Endometrial microvascular endothelial cells (primary cell): ENCODE results near the gene RGS12. TPM values are rescaled to one million over a fixed set of nuclear protein-coding genes. Genes with fewer than 3 reads are reported as not detected.

Source experiments
- in situ Hi-C: cut with HindIII; loops from 2 replicates; pipeline ENCODE4 v1.10.0; 2017; ENCODE audit warnings: low sequenced_read_pairs, low pct_unique_long_range_greater_than_20kb; ENCODE audit errors: inconsistent ontology term
- total RNA-seq: library from RNA; depleted of rRNA; stranded (reverse); fragments of >200 nt; gene quantifications from one replicate; pipeline ENCODE4 v1.2.3, GENCODE V29; 2015; ENCODE audit errors: inconsistent ontology term

The RGS12 gene
- total RNA-seq, 1 donor from 2014 or later: 38.2 TPM

DNA sequence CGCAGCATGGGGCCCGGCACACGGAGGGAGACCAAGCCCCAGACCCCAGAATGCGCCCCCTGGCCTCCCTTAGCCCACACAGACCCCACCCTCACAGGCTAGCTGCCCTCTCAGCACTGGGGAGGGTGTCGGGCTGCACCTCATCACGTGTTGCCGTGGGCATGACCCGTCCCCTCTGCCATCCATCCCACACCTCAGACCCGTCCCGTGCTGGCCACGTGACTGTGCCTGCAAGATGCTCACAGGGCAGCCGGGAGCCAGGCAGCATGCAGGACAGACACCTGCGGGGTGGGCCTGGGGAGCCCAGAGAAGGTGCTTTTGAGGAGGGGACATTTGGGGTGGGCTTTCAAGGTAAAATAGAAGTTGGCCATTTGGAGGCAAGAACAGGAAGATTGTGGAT lies 39.0 kb upstream of the RGS12 start:
- in situ Hi-C loops: no loop called here

DNA sequence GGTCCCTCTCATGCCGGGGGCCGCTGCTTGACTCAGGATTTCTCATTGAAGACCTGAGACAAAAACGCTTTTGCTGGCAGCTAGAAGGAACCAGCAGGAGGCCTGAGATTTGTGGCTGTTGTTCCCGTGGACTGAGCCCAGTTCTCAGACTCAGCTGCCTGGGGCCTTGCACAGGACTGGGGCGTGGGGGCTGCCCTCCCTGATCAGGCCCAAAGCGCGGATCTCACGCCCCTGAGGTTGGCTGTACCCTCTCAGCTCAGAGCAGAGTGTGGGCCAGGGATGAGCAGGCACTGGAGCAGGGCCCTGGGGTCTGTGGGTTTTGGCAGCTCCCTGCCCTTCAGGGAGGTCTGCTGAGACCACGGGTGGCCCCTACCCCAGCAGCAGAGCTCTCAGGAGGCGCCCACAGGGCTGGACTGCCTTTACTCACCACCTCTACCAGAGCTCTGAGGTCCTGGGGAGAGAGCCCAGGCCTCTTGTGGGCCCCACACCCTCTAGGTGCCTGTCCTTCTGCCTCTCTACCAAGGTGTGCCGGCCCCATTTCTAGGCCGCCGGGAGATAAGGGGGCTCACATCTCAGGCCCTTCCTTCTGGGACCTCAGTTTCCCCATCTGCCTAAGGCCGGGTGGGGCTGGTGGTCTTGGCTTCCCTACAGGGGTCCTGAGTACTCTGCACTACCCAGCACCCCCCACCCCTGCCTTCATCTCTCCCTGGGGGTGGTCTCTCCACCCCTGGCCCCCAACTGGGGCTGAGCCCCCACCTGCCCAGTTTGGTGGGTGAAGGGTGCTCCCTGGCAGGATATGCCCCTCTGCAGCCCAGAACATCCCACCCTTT lies 38.3 kb upstream of the RGS12 start:
- in situ Hi-C loops: no loop called here

DNA sequence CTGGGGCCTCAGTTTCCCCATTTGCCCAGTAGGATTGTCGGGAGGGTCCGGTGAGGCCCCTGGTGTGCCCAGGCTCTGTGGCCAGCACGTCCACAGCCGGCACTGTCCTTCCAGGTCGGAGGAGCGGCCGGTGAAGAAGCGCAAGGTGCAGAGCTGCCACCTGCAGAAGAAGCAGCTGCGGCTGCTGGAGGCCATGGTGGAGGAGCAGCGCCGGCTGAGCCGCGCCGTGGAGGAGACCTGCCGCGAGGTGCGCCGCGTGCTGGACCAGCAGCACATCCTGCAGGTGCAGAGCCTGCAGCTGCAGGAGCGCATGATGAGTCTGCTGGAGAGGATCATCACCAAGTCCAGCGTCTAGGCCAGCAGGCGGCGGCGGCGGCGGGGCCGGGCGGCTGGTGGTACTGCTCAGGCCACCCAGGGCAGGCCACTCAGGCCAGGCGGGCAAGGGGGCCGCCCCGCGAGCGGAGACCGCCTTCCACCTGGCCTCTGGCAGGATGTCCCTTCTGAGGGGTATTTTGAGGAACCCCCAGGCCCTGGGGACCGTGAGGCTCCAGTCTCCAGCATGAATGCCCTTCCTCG lies 37.1 kb upstream of the RGS12 start:
- in situ Hi-C loops: no loop called here

DNA sequence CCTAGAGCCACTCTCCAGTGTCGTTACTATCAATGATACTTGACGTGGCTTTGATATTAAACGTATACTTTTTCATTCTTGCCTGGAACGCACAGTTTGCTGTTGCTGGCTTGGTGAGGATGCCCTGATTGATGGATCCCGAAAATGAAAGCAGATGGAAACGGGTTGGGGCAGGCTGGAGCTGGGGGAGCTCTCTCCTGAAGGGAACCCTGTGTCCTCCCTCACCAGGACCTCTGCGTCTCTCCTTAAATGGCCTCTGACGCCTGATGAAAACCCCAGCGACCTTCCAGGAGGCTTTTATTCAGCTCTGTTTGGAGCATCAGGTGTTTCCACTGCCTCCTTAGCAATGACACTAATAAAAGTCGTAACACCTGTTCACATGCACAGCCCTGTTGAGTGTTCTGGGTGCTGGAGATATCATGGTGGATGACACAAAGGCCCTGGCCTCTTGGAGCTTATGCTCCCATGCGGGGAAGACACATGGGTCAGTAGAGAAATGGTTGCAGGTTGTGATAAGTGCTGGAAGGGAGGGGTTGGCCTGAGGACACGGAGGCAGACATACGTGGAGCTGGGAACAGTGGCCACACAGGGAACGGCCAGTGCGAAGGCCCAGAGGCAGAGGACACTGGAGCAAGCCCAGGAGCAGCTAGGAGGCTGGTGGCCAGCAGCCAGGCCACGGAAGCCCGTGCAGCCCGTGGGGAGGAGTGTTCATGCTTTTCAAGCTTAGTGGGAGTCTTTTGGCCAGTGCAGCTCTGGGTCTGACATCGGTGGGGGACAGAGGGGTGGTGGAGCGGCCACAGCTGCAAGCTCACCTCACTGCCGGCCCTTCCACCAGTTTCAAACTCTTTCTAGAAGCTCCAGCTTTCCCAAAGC lies 36.4 kb upstream of the RGS12 start:
- in situ Hi-C loops: no loop called here

DNA sequence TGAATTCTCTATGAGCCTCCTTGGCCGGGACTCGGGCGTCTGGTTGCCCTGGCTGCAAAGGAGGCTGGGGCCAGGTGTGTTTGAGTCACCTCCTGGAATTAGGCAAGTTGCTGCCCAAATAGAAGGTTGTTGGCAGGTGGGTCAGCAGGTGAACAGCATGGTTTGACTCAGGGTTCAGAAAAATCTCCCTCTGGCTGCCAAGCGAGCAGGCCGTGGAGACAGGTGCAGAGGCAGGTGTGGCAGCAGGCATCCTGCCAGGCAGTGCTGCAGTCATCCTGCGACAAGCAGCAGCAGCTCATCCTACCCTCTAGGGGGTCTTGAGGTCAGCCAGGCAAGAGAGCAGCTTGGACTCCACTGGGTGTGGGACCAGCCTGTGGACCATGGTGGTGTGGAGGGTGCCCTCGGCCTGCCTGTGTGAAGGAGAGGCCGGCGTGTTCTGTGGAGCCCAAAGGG lies 35.7 kb upstream of the RGS12 start:
- in situ Hi-C loops: no loop called here

DNA sequence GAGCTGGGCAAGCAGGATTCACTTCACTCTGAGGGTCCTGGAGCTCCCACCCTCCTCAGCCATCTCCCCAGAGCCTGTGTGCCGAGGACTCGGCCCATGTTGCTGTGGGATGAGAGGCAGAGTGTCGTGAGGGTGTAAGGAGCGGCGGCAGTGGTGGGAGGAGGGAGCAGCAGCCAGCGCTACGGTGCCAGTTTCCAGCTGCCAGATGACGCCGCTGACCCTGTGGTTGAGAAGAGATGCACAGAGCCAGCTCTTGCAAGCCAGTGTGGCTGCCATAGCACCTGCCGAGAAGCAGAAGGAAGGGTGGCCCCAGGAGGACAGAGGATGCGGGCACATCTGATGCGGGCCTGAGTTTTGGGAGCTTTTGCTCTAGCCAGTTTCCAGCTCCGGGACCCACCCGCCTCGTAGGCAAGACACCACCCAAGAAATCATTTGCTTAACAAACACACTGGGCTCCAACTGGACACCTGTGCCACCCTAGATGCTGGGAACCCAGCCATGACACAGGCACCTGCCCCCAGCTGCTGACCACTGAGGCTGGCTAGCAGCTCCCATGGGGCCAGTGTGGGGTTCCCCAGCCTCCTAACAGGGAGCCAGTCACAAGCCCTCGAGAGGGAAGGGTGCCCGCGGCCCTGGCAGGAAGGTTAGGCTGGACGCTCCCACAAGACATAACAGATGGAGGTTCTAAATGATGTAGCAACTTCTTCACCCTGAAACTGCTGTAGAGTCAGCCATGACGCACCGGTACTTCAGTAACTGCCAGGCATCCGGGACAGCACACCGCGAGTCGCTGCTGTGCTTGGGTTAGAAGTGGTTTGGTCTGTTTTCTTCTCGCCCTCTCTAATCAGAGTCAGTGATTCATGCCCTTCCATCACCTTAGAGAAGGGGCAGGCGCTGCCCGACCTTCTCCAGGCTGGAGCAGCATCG lies 35.0 kb upstream of the RGS12 start:
- in situ Hi-C loops: no loop called here

DNA sequence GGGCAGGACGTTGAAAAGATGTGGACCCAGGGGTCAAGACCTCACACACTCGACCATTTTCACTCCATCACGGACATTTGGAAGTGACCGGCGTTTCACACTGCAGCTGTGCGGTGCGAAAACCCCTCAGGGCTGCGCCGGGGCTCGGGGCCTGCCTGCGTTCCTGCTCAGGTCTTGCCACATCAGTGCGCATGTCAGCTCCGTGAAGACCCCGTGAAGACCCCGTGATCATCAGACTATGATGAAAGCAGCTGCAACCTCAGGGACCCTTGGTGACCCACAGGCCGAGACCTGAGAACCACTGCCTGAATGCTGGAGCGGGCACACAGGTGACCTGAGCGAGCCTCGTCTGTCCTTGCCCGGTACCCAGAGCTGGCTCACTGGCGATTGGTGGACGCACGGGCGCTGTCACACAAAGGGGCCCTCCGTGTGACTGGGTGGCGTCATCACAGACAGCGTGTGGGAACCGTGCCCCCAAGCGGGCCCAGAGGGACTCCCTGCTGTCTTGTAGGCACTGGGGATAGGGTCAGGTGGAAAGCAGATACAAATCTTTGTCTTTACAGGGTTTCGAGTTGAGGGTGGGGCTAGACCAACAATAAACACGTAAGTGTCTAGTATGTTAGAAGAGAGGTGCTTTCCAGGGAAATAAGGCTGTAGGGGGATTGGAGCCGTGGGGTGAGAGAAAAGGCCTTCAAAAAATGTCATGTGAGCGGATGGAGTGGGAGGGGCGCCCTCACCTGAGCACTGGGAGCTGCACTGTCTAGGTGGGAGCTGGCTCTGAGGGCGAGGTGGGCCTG lies 31.2 kb upstream of the RGS12 start:
- in situ Hi-C loops: no loop called here

DNA sequence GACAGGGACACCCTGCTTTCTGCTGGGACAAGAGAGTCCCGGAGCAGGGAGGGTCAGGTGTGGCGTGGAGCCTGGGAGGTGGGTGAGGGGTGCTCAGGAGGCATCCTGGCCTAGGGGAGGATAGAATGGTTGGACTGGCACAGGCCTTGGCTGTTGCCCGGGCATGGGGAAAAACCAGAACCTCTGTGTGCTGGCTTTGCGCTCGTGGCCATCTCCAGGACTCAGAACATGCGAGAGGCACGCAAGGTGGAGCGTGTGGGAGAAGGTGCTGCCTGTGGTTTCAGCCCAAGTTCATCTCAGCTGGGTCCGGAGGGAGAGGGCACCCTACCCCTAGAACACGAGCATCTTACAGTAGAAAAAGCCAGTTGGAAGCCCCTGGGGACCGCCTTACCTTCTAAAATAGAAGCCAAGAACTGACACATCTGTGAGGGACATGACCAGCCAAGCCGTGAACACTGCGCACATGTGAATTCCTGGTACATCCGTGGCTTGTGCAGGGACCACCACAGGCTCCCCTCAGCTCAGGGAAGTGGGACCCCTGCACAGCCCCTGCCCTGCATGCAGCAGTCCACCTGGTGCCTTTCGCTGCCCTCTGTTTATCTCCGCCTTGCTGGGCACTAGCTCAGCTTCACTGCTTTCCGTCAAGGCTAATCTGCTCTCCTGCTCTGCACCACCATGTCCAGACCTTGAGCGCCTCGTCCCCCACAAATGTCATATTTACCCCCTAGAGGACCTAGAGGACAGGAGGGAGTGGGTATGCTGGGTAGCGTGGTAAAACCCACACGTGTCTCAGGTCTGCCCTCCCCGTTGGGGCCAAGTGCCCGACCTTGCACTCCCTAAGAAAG lies 30.4 kb upstream of the RGS12 start:
- in situ Hi-C loops: no loop called here

DNA sequence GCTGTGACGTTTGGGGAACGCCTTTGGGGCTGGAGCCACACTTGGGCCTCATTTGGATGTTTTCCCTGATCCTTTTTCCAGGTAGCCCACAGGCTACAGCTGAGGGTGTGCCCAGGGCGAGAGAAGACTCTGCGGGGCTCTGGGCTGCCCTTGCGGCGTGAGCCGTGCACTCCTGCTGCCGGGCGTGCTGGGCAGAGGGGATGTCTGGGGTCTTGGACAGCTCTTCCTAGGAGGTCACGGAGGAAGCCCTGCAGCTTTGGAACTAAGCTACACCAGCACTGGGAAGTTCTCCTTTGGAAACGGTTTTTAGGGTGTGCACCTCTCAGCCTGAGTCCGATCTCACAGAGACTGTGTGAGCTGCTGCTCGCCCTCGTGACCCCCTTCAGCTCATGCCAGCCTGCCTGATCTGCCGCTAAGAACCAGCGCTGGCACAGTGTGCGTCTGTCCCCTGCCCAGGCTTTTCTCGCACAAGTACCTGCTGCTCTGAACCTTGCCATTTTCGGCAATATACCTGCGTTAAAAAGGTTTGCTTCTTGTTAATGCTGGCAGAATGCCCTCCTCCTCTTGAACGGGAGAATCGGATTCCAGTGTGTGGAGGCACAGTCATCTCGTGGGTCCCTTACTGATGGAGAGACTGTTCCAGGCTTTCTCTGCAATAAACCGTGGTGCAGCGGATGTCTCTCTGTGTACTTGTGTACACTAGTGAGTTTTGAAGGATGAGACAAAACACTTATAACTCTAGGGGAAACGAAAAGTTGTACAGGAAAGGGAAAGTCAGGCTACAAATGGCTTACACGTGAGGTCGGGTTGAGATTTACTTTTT lies 29.6 kb upstream of the RGS12 start:
- in situ Hi-C loops: no loop called here

DNA sequence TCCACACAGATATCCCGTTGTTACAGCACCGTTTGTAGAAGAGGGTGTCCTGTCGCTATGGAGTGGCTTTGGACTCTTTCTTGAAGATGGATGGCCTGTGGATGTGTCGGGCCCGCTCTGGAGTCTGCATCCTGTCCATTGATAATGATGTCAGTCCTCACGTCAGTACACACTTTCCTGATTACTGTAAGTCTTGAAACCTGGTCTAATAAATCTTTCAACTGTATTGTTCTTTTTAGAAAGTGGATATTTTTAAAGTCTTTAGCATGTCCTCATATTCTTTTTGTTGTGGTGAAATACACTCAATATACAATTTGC lies 29.0 kb upstream of the RGS12 start:
- in situ Hi-C loops: no loop called here

DNA sequence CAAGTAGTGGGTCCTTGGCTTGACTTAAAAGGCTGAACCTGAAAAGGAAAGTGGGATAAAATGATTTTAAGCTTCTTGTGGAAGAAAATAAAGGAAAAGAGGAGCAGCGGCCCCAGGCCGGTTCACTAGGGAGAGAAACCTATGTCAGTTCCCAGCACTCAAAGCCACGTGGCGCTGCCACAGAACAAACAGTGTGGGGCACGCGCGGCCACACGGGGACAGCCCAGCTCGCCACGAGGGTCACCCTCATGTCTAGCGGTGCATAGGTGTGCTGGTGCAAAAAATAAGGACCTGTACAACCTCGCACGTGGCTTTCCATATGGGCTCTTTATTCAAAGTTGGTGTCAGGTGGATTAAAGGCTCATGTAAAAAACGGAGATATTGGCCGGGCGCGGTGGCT lies 26.7 kb upstream of the RGS12 start:
- in situ Hi-C loops: no loop called here

DNA sequence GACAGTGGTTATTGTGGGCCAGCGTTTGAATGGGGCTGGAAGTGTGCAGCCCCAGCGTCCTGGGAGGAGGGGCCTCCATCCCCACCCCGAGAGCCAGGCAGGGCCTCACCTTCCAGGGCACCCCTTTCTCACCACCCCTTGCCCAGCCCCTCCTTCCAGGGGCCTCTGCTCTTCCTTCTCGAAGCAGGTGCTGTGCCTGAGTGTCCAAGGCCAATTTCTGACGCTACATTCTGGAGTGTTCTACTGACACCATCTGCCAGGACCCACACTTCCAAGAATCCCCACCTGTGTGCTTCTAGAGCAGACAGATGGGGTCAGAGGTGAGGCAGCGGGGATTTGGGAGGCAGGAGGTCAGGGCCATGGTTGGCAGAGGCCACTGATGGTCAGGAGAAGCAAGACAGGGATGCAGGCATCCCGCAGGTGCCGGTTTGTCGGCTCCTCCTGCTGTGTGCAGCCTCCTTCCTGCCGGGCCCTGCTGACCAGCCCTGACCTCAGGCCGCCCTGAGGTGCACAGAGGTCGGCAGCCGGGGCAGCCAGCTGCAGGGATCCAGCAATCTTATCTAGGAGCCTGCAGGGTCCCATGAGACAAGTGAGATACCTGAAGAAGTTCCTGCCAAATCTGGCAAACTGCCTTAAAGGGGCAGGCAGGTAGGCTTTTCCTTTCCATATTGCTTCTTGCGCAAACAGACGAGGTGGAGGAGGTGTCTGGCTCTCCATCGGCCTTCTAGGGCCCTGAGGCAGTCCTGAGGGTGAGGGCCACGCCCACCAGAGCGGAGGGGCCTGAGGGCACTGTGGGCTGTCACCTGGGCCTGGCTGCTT lies 25.0 kb upstream of the RGS12 start:
- in situ Hi-C loops: no loop called here

DNA sequence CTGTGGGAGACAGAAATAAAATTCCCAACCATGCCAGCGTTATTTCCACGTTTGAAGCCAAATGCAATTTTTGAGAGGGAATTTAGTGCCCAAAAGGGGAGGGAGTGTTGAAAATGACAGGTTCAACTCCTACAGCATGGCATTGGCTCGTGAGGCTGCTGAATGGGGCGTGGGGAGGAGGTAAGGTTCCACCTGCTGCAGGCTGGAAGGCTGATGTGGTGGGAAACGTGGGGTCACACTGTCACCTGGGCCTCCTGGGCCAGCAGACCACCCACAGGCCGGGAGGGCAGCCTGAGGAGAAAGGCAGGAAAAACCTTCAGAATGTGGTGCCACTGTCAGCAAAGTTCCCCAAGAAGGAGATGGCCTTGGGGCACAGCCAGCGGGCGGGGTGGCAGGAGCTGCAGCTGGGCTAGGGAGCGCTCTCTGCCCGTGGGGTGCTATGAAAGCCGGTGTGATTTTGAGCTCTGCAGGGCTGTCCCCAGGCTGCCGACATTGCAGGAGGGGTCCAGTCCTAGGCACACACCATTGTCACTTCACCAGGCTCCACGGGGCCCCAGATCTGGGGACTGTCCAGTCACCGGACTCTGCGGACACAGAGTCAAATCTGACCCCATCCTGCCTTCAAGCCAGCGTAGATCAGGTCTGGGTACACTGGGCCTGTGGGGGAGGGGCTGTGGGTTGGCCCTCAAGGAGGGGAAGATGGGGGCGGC lies 24.3 kb upstream of the RGS12 start:
- in situ Hi-C loops: no loop called here

DNA sequence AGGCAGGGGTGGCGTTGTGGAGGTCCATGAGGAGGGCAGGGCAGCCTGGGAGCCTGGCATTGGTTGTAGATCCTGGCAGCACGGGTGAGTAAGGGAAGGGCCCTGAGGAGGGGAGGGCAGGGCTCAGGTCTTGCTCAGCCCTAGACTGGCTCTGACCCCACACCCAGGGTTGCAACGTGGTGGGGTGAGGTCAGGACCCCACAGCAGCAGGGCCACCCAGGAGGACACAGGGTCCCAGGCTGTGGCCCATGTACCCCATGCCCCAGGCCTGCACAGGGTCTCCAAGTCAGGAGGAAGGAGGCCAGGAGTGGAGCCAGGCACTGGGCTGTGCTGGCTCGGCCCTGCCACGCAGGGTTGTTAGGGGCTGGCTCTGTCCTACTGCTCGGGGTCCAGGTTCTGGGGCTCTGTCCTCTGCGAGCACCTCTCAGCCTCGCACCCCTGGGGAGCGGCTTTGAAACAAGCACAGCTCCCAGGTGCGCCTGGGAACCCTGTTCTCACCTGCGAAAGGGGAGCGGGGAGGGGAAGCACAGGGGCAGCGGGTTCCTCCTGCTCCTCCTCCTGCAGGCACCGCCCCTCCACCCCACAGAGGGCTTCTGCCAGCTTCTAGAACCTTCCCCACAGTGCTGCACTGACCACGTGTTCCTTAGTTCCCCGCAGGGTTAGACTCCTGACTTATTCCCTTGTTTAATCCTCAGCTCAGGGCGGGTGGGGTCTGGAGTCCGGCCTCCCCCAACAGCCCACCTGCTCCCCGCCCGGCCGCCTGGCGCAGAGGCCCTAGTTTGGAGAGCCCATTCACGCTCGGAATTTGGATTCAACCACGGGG lies 23.5 kb upstream of the RGS12 start:
- in situ Hi-C loops: no loop called here
